AG08395 (cell line): Measurements from ENCODE around the gene BOLA1.
A peak's percentile ranks its signal among the peaks of the same experiment; 100 is the strongest.
"Not testable (repeated sequence)": the region's sequence is repeated elsewhere in the genome, so short reads cannot be mapped to it uniquely, and the experiment has no call there.

Experiments
- DNase-seq: peaks from one replicate; pipeline ENCODE4 v3.0.0; 2012; ENCODE audit warnings: mixed read lengths, low spot score

Gene BOLA1

DNA sequence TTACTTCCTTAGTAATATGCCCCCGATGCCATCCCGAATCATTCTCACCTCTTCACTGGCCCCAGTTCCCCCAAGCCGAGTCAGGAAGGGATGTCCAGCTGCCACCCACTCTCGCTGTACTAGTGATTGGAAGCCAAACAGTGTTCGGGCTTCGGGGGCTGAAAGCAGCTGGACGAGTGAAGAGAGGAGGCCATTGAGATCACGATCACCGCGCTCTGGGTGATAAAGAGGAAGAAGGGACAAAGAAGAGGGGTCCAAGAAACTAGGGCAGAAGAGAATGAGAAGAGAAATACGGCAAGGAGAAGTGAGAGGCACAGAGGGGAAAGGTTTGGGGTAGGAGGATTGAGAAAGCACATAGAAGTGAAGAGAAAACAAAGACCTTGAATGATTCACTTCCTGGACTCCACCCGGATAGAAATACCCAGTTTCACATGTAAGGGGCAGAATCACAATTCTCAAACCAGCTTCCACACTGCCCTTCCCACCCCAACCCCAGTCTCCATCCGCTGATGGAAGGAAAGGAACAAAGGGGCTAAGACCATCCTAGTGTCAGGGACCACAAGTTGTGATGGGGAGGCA, 31.9 kb downstream of the BOLA1 start:
- DNase-seq: no peak

GRCh38 chr1:149932474-149932873, 33.1 kb downstream of the BOLA1 start:
- no peak for DNase-seq

DNA sequence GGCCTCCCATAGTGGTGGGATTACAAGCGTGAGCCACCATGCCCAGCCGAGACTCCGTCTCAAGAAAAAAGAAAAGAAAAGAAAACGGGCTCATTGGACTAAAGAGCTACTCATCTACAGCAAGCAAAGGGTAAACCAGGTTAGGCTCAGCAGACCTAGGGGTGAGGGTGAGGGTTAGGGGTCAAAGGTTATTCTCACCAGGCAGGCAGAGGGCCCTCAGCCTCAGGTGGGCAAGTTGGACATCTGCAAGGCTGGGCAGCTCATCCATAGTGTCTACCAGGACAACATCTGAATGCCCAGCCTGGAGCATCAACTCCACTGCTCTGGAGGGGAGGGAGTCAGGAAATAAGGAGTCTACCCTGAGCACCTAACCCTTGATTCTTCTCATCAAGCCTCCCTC, 33.8 kb downstream of the BOLA1 start:
- no peak for DNase-seq

GRCh38 chr1:149934356-149934755, 35.0 kb downstream of the BOLA1 start:
- DNase-seq: no peak

- peak; percentile 65 for DNase-seq
Observed at GRCh38 chr1:149936170-149936991, 37.0 kb downstream of the BOLA1 start, which contains the start of gene MTMR11. MTMR11 (minus strand) TSS chr1:149936879; CDS start chr1:149936647, 232 bp downstream.

DNA sequence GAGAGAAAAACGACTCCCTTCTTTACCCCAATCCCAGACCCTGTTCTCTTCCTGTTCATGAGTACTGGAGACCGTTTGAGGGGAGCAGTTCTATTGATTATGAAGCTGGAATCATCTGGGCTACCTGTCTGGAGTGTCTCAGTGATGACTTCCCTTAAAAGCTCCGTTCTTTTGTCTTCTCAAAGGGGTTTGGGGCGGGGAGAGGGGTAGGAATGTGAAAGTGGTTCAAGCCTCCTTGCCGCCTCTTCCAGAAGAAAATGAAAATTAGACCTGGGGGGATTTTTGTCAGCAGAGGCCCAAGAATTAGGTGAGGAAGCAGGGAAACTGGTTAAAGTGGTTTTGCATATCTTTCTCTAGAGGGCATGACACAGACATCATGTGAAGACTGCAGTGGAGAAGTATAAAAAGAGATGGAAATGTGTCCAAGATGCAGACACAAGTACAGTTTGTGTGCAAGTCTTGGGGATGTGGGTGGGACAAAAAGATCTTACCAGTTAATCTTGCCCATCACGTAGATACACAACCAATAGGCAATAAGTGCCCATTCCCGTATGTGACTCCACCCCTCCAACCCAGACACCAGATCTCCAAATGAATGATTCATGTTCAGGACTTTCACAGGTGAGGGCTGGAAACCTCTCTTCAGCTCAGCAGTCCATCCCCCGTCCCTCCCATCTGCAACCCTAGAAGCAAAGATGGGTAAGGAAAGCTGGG, 37.8 kb downstream of the BOLA1 start:
- DNase-seq: peak; percentile 45

DNA sequence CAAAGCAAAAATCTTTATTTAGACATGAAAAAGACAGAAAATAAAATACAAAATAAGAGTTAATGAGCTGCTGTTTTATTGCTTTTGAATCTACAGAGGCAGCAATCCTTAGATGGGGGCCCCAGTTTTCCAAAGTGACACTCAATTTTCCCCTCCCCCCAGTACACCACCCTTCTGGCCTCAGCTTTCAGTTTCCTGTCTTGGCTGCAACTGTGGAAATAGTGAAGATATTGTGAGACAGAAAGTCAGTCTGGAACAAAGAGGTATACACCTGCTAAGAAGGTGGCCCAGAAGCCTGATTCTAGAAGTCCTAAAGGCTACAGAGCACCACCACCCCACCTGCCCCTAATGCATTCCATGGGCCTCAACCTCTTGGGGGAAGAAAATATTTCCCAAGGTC, 38.4 kb downstream of the BOLA1 start:
- no peak for DNase-seq

GRCh38 chr1:149938668-149939003, 39.3 kb downstream of the BOLA1 start:
- DNase-seq: not testable (repeated sequence)

DNA sequence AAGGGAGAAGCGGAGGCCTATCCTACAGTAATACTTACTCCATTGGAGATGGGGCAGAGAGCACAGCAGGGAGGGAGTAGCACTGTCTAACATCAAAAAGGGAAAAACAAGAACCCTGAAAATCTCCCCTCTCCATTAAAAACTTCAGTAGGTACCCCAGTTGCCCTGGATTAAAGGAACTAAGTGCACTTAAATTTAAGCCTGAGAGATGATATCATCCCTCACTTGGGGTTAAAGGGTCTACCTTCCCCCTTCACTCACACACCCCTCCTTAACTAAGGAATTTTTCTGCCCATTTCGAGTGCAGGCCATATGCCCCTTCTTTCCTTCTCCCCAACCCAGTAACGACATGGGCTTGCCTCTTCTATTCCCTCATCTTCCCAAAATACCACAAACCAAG, 41.1 kb downstream of the BOLA1 start:
- no peak for DNase-seq

- DNase-seq: peak; percentile 21
Observed at GRCh38 chr1:149942207-149942606, 42.8 kb downstream of the BOLA1 start.

DNA sequence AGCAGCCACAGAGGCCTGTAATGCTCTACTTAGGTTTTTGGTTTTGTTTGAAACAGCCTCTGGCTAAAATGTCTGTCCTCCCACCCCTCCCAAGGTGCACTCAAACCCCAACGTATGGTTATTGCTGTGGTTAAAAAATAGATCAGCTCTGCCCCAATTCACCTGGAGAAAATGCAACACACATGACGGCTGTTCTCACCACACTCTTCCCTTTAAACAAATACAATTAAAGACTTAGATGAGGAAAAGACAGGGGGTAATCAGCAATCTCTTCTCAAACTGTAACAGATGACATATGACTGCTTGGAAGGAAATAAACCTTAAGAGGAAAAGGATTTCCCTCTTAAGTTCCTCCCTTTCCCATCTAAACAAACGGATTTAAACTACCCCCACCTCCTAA, 43.5 kb downstream of the BOLA1 start:
- no peak for DNase-seq

- no peak for DNase-seq
Observed at GRCh38 chr1:149945206-149945605, 45.8 kb downstream of the BOLA1 start.

DNA sequence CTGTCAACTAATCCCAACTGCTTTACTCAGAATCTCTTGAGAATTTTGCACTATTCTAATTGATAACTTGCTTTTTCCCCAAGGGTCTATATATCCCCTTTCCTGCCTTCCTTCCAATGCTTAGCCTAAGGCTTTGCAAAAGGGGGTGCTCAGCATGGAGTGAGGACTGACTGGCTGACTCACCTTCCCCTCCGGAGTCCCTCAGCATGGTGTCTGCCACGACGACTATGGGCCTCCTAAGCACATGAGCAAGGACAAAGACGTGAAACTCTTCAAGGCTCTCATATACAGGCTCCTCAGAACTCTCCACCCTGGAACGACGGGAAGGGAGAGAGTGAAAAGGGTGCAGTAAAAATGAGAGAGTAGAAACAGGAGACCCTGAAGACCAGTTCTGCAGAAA, 50.5 kb downstream of the BOLA1 start:
- DNase-seq: no peak
